Endothelial cell of umbilical vein (primary cell): Measurements from ENCODE around the gene RNF222.

Source experiments
- EZH2 ChIP-seq: IDR thresholded peaks from 2 replicates; pipeline ENCODE4 v1.6.1; 2012; ENCODE audit warnings: borderline replicate concordance, low read depth, mild to moderate bottlenecking, moderate library complexity, low read length, inconsistent platforms; ENCODE audit not compliant: severe bottlenecking
- GATA2 ChIP-seq: IDR thresholded peaks from 2 replicates; pipeline ENCODE4 v1.7.0; 2011; ENCODE audit warnings: low read depth, mild to moderate bottlenecking, moderate library complexity, mixed read lengths, low read length; ENCODE audit not compliant: insufficient read length, insufficient read depth
- JUN ChIP-seq: IDR thresholded peaks from 2 replicates; pipeline ENCODE4 v1.6.1; 2011; ENCODE audit warnings: borderline replicate concordance, low read depth; ENCODE audit not compliant: insufficient read length, insufficient read depth
- MYC ChIP-seq: IDR thresholded peaks from one replicate; pipeline ENCODE4 v1.6.1; 2011; ENCODE audit warnings: mild to moderate bottlenecking, low read depth, low read length
- POLR2A ChIP-seq: IDR thresholded peaks from 2 replicates; pipeline ENCODE4 v1.6.1; 2012; ENCODE audit warnings: low read depth, mild to moderate bottlenecking, control low read depth, low read length
- POLR2AphosphoS5 ChIP-seq: IDR thresholded peaks from 2 replicates; pipeline ENCODE4 v1.6.1; 2012; ENCODE audit warnings: low read depth, mild to moderate bottlenecking, control low read depth, low read length, moderate library complexity; ENCODE audit not compliant: insufficient read depth
- TF ChIP-seq, protein P1 (sequence below), 2 donors: IDR thresholded peaks; 1 replicate in 1 of 2; 2 replicates in 1 of 2; pipeline ENCODE4 v1.5.1; 2011; ENCODE audit warnings: low read length in 2 of 2, mild to moderate bottlenecking in 2 of 2, moderate library complexity in 2 of 2, control low read depth in 1 of 2, inconsistent platforms in 1 of 2, low read depth in 1 of 2; ENCODE audit not compliant: insufficient read depth in 1 of 2; ENCODE audit errors: extremely low read depth in 1 of 2

DNA sequence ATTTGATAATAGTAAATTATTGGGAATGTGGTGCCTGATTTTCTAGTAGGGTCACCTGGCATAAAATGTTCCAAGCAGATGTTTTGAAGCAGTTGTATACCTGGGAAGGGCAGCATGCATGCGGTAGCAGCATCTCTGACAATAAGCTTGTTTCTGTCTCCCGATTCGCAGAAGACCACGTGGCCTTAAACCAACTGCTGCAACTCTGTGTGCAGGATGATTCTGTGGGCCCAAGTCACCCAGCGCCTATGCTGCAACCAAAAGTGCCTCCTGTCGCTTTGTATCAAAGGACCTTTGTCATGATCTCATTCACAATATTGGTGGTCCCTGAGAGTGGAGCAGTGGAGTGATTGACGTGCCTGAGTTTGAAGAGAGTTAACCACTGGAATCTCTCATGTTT, 46.1 kb upstream of the RNF222 start:
- TF ChIP-seq, protein P1, sequence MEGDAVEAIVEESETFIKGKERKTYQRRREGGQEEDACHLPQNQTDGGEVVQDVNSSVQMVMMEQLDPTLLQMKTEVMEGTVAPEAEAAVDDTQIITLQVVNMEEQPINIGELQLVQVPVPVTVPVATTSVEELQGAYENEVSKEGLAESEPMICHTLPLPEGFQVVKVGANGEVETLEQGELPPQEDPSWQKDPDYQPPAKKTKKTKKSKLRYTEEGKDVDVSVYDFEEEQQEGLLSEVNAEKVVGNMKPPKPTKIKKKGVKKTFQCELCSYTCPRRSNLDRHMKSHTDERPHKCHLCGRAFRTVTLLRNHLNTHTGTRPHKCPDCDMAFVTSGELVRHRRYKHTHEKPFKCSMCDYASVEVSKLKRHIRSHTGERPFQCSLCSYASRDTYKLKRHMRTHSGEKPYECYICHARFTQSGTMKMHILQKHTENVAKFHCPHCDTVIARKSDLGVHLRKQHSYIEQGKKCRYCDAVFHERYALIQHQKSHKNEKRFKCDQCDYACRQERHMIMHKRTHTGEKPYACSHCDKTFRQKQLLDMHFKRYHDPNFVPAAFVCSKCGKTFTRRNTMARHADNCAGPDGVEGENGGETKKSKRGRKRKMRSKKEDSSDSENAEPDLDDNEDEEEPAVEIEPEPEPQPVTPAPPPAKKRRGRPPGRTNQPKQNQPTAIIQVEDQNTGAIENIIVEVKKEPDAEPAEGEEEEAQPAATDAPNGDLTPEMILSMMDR (IDR thresholded peaks at IDR 0.05; ENCODE audit: extremely low read depth in 1 of 2, insufficient read depth in 1 of 2, low read depth in 1 of 2, low read length in 2 of 2) = no peak
- TF ChIP-seq POLR2A (no peak), POLR2AphosphoS5 (no peak), GATA2 (no peak), JUN (no peak), EZH2 (no peak), MYC (no peak)
